Activated CD4-positive, alpha-beta T cell treated with anti-CD3 and anti-CD28 coated beads, Interleukin-2, amount 50 U/mL, for 4 hours (primary cell): ENCODE results near the gene RHBDF1.

Source experiments
- DNase-seq, 2 experiments: peaks; one replicate each; pipeline ENCODE4 v3.0.0-alpha.2; 2020

The RHBDF1 gene, protein sequence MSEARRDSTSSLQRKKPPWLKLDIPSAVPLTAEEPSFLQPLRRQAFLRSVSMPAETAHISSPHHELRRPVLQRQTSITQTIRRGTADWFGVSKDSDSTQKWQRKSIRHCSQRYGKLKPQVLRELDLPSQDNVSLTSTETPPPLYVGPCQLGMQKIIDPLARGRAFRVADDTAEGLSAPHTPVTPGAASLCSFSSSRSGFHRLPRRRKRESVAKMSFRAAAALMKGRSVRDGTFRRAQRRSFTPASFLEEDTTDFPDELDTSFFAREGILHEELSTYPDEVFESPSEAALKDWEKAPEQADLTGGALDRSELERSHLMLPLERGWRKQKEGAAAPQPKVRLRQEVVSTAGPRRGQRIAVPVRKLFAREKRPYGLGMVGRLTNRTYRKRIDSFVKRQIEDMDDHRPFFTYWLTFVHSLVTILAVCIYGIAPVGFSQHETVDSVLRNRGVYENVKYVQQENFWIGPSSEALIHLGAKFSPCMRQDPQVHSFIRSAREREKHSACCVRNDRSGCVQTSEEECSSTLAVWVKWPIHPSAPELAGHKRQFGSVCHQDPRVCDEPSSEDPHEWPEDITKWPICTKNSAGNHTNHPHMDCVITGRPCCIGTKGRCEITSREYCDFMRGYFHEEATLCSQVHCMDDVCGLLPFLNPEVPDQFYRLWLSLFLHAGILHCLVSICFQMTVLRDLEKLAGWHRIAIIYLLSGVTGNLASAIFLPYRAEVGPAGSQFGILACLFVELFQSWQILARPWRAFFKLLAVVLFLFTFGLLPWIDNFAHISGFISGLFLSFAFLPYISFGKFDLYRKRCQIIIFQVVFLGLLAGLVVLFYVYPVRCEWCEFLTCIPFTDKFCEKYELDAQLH

DNA sequence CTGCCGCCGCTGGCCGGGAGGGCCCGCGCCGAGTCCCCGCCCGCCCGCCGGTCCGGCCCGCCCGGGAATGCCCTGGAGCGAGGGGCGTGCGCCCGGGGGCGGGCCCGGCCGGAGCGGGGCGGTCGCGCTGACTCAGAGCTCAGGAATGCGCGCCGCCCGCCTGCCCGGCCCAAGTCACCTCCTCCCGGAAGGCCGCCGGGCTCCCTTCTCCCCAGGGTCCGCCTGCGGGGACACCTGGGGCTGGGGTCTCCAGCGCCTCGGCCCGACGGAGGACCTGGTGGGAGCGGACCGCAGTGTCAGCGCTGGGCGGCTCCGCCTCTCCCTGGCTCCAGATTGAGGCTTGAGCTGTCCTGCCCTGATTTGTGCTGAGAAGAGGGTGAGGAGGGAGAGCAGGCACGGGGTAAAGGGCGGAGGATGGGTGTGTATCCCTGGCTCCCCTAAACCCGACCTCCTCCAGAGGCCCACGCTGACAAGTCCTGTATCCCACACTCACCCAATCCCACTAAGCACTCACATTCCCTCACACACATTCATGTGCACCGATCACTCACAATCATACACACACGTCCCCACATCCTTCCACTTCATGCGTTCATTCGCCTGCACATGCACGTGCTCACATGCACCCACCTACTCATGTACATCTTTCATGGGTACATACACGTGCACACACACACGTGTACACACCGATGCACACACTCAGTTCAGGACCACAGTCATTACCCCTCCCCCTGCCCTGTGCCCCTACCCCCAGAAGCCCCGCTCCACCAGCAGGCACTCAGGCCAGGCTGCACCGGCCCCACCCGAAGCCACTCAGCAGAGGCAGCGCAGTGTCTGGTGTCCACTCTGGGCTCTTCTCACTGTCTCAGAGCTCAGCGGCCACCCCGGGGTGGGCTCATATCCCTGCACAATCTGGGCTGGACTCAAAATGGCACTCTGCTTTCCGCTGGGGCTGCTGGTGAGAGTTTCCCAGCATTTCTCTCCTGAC lies at the start of gene RHBDF1:
Gene RHBDF1 (minus strand): TSS at position 71 of the 988 bp plus-strand sequence. CDS start 7,616 bp downstream, outside the sequence.
- no peak for DNase-seq

DNA sequence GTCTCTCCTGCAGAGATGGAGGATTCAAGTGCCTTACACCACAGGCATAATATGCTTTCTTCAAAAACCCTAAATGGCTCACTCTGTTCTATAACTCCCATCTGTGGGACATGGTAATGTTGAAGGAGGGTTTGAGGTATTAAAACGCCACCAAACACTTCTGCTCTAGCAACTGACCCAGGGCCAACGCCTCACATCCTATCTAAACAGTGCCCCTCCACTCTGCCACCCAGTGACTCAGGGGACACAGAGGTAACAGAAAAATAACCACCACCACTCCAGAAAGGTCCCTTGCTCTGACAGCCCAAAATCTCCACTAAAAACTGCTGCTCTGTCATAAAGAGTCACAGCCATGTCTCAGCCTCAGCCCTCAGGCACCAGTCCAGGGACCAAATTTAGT lies 48.3 kb upstream of the RHBDF1 start:
- no peak for DNase-seq

DNA sequence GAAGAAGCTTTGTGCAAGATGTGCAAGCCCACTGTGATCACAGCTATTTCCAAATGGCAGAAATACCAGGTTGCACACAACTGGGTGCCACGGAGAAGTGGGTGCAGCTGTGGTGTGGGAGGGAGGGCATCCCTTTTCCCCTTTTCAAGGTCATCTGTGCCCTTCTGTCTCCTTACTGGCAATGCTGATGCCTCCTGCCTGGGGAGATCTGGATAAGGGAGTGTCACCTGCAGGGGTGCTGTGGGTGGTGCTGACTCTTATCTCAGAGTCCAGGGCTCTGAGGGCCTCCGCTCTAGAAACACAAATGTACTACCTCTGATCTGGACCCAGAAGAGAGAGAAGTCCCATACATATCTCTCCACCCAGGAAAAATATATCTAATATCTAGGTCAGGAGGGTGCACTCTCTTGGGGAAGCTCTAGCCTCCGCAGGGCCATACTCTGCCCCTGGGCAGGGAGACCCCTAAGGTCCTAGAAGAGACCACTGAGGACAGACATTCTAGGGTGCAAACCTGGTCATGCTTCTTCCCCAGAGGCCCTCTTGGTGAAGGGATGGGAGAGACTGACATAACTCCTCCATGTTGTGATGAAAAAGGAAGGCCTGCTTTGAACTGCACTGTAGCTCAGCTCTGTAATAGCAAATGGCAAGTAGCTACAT lies 47.5 kb upstream of the RHBDF1 start:
- no peak for DNase-seq

DNA sequence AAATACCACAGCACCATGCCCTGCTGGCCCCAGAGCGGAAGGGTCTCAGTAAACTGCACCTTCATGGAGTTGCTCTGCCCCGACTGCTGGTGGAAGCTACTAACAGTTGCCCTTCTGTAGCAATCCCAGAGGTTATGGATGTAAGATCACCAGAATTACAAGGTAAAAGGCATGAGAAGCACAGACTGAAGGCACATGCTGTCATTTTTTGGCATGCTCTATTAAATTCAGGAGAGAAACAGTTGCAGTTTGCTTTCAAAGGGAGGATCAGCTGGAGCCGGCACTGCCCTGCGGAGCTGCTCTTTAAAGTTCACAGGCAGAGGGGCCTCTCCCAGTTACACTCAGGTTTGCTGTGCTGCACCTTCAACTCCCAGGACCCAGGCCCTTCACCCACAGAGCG lies 46.9 kb upstream of the RHBDF1 start:
- no peak for DNase-seq

DNA sequence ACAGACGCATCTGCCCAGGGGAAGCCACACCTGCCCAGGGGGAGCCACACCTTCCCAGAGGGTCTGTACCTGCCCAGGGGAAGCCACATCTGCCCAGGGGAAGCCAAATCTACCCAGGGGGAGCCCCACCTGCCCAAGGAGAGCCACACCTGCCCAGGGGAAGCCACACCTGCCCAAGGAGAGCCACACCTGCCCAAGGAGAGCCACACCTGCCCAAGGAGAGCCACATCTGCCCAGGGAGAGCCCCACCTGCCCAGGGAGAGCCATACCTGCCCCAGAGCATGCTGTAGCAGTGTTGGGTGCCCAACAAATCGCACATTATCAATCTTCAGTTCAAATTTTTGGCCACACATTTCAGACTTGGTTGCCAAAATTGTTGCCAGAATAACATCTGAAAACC lies 46.4 kb upstream of the RHBDF1 start:
- DNase-seq = no peak

DNA sequence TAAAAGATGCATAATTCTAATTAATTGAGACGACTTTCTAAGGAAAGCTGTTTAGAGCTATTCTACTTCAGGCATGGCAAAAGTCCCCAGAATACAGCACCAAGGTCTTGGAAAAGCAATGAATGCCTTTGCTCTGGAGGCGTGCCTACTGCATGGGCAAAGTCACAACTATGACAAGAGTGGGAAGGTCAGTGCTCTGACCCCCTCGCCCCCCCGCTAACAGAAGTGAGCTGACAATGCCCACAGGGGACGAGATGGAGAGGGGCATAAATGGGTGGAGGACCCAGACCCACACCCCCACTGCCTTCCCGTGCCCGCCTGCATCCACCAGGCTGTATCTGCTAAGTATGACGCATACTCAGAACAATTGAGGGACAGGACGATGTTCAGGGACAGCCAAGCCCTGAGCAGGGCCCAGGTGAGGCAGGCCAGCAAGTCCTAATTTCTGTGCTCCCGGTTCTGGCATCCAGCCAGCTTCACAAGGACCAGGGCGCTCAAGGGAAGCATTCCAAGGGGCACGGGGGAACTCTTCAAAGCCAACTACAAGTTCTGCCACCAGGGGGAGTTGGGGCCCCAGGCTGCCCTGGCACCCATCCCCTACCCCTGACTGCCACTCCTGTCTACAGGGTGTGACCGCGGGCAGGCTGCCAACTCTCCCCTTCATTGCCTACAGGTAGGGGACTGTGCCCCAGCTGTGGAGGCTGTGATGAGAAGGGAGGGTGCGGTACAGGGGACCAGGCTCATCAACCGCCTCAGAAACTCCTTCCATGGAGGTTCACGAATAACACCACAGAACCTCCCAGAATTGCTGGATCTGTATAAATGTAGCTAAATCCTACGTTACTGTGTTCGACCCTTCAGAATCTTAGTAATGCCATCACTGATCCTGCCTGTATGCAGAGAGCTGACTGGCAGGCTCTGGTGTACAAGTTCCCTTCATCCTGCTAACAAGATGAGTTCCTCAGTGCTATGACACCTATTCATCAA lies 45.2 kb upstream of the RHBDF1 start:
- DNase-seq = peak; percentile 65

DNA sequence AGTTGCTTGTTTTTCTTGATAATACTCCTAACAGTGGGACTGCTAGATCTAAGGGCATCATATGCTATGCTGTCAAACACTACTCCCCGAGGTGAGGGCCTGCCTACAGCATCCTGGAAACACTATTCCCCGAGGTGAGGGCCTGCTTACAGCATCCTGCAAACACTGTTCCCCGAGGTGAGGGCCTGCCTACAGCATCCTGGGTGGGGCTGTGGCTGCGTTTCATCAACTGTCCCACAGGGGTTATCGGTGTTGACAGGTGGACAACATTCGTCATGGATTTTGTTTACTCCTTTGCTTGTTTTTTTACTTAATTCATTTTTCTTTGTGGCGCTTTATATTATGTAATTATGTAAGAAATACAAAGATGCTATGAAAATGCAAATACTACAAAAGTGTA lies 43.6 kb upstream of the RHBDF1 start:
- no peak for DNase-seq

DNA sequence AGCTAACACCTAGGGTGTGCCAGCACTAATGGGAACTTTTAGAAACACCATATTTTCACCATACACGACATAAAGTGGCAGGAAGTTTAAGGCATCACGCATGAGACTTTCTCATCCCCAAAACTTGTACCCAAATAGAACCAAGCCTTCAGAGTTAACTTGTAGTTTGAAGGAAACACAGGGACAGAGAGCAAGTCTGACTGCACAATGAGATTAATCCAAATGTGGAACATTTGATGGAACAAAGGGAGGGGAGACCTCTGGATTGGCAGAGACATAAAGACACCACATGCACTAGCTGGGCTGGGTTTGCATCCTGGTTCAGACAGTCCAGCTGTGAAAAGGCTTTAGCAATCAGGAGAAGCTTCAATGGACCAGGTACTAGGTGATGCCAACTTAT lies 41.9 kb upstream of the RHBDF1 start:
- DNase-seq = no peak

DNA sequence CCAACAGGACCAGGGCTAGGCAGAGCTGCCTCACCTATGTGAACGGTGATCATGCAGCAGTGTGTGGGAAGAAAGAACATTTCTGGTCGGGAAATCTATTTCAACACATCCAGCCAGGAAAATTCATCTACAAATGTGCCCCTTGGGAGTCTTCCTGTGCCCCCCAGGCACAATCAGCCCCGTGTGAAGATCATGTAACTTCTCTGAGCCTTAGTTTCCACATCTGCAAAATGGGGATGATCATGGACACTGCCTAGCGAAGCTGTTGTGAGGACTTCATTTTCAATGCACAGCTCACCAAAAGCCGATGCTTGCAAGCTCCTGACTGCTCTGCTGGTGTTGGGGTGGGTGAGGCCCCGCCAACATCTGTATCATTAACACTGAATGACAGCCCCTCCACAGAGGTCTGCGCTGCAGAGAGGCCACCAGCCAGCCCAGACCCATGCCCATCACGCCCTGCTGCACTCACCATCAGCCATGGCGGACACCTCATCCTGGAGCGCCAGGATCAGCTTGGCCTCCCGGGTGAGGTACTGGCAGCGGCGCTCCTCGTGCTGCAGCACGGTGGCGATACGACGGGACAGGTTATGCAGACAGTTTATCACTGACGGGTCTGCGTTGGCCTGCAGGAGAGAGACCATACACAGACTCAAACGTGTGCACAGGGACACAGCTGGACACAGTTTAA lies 39.9 kb upstream of the RHBDF1 start:
- no peak for DNase-seq

DNA sequence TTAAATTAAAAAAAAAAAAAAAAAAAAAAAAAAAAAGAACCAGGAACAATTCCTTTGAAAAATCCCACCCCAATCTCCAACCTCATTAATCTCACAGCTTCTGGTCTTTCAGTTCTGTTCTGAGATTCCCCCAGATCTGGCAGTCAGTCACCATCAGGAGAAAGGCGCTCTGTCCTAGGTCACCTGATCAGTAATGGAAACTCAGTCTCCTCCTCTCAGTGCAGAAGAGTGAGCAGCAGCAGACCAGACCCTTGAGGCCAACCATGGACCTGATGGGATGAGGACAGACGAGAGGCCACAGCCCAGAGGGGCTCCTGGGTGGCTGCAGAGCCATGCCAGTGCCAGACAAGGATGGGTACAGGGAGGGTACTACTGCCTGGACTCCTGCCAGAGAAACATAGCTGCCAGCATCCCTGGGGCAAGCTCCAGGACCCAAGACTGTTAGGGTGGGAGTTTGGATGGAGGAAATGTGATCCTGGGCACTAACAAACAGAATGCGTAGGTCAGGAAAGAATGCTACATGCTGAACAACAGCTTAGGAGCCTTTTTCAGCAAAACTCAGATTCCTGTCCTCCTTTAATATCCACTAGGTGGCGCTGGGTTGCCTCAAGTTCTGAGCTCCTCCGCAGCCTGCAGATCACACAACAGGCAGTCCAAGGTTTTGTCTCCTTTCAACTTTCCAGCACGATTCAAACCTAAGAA lies 34.3 kb upstream of the RHBDF1 start:
- peak; percentile 34 to 43 for DNase-seq

DNA sequence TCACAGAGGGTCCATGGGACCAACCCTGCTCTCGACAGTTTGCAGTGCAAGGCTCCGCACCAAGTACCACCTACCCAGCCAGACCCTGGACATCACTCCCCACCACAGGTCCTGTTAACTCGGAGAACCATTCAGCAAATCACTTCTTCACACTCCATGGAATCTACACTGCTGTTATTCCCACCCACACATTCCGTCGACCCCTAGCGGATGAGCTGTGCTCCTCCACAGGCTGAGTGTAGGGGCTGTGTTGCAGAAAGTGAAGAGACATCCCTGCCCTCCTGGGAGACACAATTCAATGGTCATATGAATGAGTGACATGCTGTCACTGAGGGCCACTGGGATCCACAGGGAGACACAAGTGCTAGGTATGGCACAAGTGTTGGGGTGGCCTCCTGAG lies 33.1 kb upstream of the RHBDF1 start:
- no peak for DNase-seq

DNA sequence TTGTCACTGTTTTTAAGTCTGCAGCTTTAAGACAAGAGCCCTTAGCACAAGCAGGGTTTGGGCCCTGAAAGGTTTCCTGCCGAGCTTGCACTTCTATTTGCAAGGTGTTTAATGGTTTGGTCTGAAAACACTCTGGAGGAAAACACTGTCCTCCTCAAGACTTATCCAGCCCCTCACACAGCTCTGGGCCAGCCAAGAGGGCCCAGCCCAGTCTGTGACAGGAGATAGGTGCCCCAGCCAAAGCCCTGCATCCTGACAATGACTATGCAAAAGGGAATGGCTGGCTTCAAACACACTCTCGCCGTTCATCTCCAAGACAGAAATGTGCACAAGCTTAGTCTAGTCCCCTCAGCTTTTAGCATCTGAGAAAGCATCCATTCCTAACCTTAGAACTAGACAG lies 32.5 kb upstream of the RHBDF1 start:
- DNase-seq = no peak

DNA sequence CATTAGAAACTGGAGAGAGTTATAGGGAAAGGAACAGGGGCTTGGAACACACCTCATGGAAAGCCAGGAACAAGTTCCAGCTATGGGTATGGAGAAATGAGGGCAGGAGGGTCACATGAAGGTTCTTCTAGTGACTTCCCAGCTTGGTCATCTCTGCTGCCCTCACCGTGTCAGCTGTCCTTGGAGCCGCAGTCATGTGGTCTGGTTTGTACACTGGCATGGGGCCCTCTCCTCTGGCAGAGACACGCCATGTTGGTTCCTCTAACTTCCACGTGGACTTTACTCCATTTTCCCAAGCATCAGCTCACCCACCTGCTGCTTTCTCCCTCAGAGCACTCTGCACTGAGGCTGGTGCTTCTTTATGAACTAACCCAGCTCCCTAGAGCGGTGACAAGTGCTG lies 31.9 kb upstream of the RHBDF1 start:
- DNase-seq = no peak

DNA sequence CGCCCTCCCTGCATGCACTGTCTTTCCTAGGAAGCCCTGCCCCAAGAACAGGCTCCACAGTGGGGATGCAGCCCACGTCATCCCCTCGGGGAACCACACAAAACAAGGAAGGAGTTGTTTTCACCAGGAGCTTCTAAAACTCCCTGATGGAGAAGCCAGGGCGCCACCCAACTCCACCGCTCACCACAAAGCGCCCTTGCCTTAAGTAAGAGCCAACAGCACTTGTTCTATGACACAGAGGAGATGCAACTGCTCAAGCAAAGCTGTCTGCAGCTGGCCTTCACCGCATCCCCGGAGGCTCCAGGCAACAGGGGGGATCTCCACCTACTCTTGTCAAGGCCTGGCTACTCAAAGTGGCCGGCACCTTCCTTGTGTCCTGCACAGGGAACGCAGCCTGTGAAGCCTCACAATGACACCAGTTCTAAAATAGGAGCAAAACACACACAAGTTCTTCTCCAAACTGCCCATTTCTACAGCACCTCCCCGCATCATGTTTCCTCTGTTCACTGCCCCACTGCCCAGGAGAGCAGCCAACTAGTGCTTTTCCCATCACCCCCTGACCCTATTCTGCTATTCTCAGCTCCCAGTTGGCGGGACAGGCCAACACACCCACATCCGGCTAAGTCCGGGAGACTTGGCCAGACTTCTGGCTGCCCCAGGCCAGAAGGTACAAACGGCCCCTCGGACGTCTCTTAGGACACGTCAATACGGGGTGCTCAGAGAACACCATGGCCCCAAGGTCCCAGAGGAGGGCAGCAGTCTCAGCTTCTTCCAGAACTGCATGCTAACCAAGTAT lies 29.8 kb upstream of the RHBDF1 start:
- DNase-seq = no peak

DNA sequence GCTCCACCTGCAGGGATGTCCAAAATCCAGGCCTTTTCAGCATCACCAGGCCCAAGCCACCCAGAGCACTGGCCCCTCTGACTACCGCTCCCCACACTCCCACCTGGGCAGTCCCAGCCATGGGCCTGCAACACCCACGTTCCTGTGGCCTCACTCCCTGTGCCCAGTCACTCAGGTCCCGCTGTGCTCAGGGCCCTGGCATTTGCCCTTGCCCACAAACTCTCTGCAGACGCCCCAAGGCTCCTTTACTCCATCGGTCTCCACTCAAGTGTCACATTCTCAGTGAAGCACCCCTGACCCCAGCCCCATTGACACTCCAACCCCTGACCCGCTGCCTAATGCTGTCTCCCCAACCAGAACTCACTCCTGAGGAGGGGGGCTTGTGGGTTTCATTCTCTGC lies 29.2 kb upstream of the RHBDF1 start:
- DNase-seq = no peak

DNA sequence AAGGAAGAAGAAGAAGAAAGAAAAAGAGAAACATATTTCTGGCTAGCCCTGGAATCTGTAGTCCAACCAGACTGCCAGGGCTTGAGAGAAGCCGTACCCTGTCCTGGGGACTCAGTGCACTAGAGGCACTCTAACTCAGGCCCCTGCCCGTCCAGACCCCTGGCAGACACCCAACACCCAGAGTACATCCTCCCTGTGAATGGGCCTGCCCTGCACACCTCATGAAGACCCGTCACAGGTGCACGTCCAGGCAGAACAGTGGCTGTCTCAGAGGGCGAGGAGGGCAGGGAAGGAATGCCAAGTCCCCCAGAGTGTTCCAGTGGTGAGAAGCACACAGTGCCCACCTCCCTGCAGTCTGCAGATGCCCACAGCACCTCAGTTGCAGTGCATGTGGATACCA lies 28.6 kb upstream of the RHBDF1 start:
- no peak for DNase-seq

DNA sequence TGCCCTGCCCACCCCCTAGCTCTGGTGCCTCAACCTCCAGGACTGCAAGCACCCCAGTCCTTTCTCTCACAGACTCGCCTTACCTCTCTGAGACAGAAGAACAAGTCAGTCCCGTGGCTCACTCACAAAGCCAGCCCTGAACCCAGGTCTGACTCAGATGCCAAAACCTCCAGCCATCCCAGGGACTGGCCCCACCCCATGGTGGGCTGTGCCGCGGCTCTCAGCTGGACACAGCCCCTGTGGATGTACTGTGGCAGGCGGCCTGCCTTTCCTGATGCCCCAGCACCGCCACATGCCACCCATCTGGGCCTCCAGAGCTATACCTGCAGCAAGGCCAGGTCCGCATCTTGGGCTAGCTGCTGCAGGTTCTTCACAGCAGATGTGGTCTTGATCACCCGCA lies 25.4 kb upstream of the RHBDF1 start:
- no peak for DNase-seq

DNA sequence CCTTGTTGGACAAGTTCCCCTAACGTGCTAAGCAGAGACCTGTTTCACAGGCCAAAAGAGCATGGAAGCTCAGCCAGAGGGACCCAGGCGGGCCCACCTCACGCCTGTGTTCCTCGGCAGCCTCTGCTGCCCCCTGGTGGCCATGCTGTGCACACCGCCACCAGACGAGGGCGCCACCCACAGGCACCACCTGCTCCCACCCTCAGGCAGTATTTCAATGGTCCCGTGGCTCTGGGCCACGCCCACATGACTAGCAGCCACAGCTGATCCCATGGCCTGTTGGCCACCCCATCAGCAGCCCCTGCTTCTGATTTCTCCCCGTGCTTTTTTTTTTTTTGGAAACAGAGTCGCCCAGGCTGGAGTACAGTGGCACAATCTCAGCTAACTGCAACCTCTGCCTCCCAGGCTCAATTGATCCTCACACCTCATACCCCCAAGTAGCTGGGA lies 24.5 kb upstream of the RHBDF1 start:
- peak; percentile 83 to 84 for DNase-seq

DNA sequence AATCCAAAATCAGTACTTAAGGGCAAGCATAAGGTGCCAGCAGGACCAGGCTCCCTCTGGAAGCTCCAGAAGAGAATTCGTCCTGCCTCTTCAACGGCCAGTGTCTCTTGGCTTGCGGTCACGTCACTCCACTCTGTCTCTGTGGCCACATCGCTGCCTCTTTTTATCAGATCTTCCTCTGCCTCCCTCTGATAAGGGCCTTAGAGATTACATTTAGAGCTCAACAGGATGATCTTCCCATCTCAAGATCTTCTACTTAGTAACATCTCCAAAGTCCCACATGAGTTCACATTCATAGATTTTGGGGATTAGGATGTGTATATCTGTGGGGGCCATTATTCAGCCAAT lies 22.5 kb upstream of the RHBDF1 start:
- no peak for DNase-seq
